OCI-LY1 (cell line): Measurements from ENCODE around the gene CYBA.

Source experiments
- H2AFZ ChIP-seq: fragments of 200-600 bp; sonication (generic), shearing (Covaris generic); 2 replicates; pipeline ENCODE4 v1.6.0; 2014; ENCODE audit warnings: antibody characterized with exemption, mild to moderate bottlenecking, low read length
- H3F3A ChIP-seq: fragments of 200-600 bp; sonication (generic), shearing (Covaris generic); 2 replicates; pipeline ENCODE4 v1.6.0; 2014; ENCODE audit warnings: mild to moderate bottlenecking, antibody characterized with exemption, low read length, moderate library complexity; ENCODE audit not compliant: insufficient read depth
- H3K27ac ChIP-seq: fragments of 200-600 bp; sonication (generic); 2 replicates; pipeline ENCODE4 v1.5.1; 2014; ENCODE audit warnings: low read length, mixed run types, mild to moderate bottlenecking, low read depth; ENCODE audit not compliant: poor library complexity, severe bottlenecking
- H3K27me3 ChIP-seq: fragments of 200-600 bp; sonication (generic); 2 replicates; pipeline ENCODE4 v1.6.0; 2014; ENCODE audit warnings: antibody characterized with exemption, mild to moderate bottlenecking, low read length, moderate library complexity; ENCODE audit not compliant: insufficient read depth
- H3K36me3 ChIP-seq: fragments of 200-600 bp; sonication (generic); 2 replicates; pipeline ENCODE4 v1.6.1; 2014; ENCODE audit warnings: mild to moderate bottlenecking, antibody characterized with exemption, low read length, moderate library complexity, mixed read lengths; ENCODE audit not compliant: insufficient read depth
- H3K4me1 ChIP-seq: fragments of 200-600 bp; sonication (generic); 2 replicates; pipeline ENCODE4 v1.5.1; 2014; ENCODE audit warnings: mild to moderate bottlenecking, low read length, moderate library complexity; ENCODE audit not compliant: insufficient read depth, severe bottlenecking
- H3K4me2 ChIP-seq: fragments of 200-600 bp; sonication (generic), shearing (Covaris generic); 2 replicates; pipeline ENCODE4 v1.6.1; 2014; ENCODE audit warnings: low read length
- H3K4me3 ChIP-seq: fragments of 200-600 bp; sonication (generic); 2 replicates; pipeline ENCODE4 v1.5.1; 2014; ENCODE audit warnings: low read length, low read depth, mild to moderate bottlenecking, mixed read lengths; ENCODE audit not compliant: poor library complexity, severe bottlenecking
- H3K79me2 ChIP-seq: fragments of 200-600 bp; shearing (Covaris generic); 2 replicates; pipeline ENCODE4 v1.6.1; 2016; ENCODE audit warnings: mixed run types, low read length, mixed read lengths; ENCODE audit not compliant: insufficient read depth
- H3K9ac ChIP-seq: fragments of 200-600 bp; sonication (generic), shearing (Covaris generic); 2 replicates; pipeline ENCODE4 v1.6.1; 2014; ENCODE audit warnings: mild to moderate bottlenecking, low read length, mixed read lengths
- H3K9me2 ChIP-seq: fragments of 200-600 bp; sonication (generic), shearing (Covaris generic); 2 replicates; pipeline ENCODE4 v1.6.1; 2014; ENCODE audit warnings: low read depth, mild to moderate bottlenecking, low read length, mixed read lengths
- H3K9me3 ChIP-seq: fragments of 200-600 bp; shearing (Covaris generic); 2 replicates; pipeline ENCODE4 v1.6.1; 2014; ENCODE audit warnings: low read length, mixed read lengths
- H4K20me1 ChIP-seq: fragments of 200-600 bp; sonication (generic), shearing (Covaris generic); 2 replicates; pipeline ENCODE4 v1.6.0; 2016; ENCODE audit warnings: mild to moderate bottlenecking, low read length; ENCODE audit not compliant: insufficient read depth
- CTCF ChIP-seq: fragments of 200-600 bp; sonication (generic), shearing (Covaris generic); IDR thresholded peaks from 2 replicates; pipeline ENCODE4 v1.5.1; 2017; ENCODE audit warnings: mild to moderate bottlenecking, antibody characterized with exemption, low read length, moderate library complexity, mixed read lengths
- EZH2 ChIP-seq: fragments of 200-600 bp; sonication (generic), shearing (Covaris generic); IDR thresholded peaks from 2 replicates; pipeline ENCODE4 v1.8.0; 2017; ENCODE audit warnings: borderline replicate concordance, mixed run types, mild to moderate bottlenecking, antibody characterized with exemption, low read length, moderate library complexity, mixed read lengths

Gene CYBA

GRCh38 chr16:88645941-88646340 is 4.9 kb downstream of the CYBA start:
- Histone ChIP-seq H3K9me3 (no peaks in the 10 kb centered on the region), H3K36me3 (peaks cover 79% of the 10 kb centered on the region), H3K27me3 (peaks cover 5% of the 10 kb centered on the region), H3K9me2 (no peaks in the 10 kb centered on the region), H3K9ac (no peak overlapping the region), H3F3A (no peaks in the 10 kb centered on the region), H4K20me1 (no peaks in the 10 kb centered on the region), H3K4me1 (peaks cover 22% of the 10 kb centered on the region), H2AFZ (no peak overlapping the region), H3K27ac (no peak overlapping the region), H3K79me2 (no peaks in the 10 kb centered on the region), H3K4me3 (no peak overlapping the region), H3K4me2 (no peak overlapping the region)
- TF ChIP-seq CTCF, result no peak
- TF ChIP-seq EZH2, result no peak

DNA sequence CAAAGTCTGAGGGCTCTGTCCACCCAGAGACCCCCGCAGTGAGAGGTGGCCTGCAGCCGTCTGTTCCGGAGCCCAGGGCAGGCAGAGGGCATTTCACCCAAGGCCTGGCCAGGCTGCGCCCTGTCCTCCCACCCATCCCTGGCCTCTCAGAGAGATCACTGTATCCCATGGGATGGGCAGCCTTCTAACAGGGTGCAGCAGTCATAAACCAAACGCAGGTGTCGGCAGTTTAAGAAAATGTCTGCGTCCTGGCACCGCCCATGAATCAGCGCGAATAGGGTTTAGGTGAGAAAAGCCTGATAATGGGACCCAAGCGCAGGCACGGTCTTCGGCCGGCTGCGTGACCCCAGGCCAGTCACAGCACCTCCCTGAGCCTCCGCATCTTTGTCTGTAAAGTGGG is 5.4 kb downstream of the CYBA start:
- no peak overlapping the region for H3K27ac ChIP-seq
- peaks cover 77% of the 10 kb centered on the region for H3K36me3 ChIP-seq
- peaks cover 5% of the 10 kb centered on the region for H3K27me3 ChIP-seq
- no peaks in the 10 kb centered on the region for H3K9me3 ChIP-seq
- H3K79me2 ChIP-seq, result no peaks in the 10 kb centered on the region
- TF ChIP-seq EZH2 (no peak), CTCF (no peak)
- H4K20me1 ChIP-seq, result no peaks in the 10 kb centered on the region
- no peak overlapping the region for H3K4me2 ChIP-seq
- no peaks in the 10 kb centered on the region for H3F3A ChIP-seq
- no peaks in the 10 kb centered on the region for H3K9me2 ChIP-seq
- H3K9ac ChIP-seq, result no peak overlapping the region
- no peak overlapping the region for H2AFZ ChIP-seq
- peaks cover 22% of the 10 kb centered on the region for H3K4me1 ChIP-seq
- no peak overlapping the region for H3K4me3 ChIP-seq

DNA sequence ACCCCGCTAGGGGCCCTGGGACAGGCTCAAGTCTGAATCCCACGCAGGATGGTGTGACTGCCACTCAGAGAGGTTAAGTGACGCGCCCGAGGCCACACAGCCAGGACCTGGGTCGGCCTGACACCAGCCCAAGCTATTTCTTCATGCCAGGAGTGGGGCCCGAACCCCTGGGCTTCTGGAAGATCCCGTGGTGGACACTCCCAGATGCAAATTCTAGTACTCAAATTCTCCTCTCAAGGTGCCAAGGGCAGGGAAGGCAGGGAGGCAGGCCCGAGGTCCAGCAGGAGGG is 7.3 kb downstream of the CYBA start:
- TF ChIP-seq CTCF, result no peak
- TF ChIP-seq EZH2, result no peak
- H3K36me3 ChIP-seq, result peaks cover 60% of the 10 kb centered on the region
- H3K9me2 ChIP-seq, result no peaks in the 10 kb centered on the region
- no peak overlapping the region for H3K9ac ChIP-seq
- no peaks in the 10 kb centered on the region for H3K9me3 ChIP-seq
- H3K4me1 ChIP-seq, result peaks cover 17% of the 10 kb centered on the region
- no peaks in the 10 kb centered on the region for H4K20me1 ChIP-seq
- H3K27ac ChIP-seq, result no peak overlapping the region
- H3K27me3 ChIP-seq, result peaks cover 16% of the 10 kb centered on the region
- no peaks in the 10 kb centered on the region for H3F3A ChIP-seq
- no peak overlapping the region for H3K4me2 ChIP-seq
- no peak overlapping the region for H2AFZ ChIP-seq
- H3K4me3 ChIP-seq, result no peak overlapping the region
- no peaks in the 10 kb centered on the region for H3K79me2 ChIP-seq
